Smooth muscle cell (in vitro differentiated cells): ENCODE results near the gene PPP1R2C. TPM values are rescaled to one million over a fixed set of nuclear protein-coding genes. Genes with fewer than 3 reads are reported as not detected.
A peak's percentile ranks its signal among the peaks of the same experiment; 100 is the strongest.

Experiments
- DNase-seq: peaks from one replicate; lab custom pipeline; 2025; ENCODE audit not compliant: unreplicated experiment; lab: John Stamatoyannopoulos, UW
- H2AFZ ChIP-seq: fragments of 200-600 bp; sonication (generic); 2 replicates; pipeline ENCODE4 v1.6.0; 2016; ENCODE audit warnings: antibody characterized with exemption, low read depth, mild to moderate bottlenecking
- H3F3A ChIP-seq: fragments of 200-600 bp; sonication (generic); 2 replicates; pipeline ENCODE4 v1.6.0; 2017; ENCODE audit warnings: antibody characterized with exemption, low read depth
- H3K27ac ChIP-seq: fragments of 200-600 bp; sonication (generic); 2 replicates; pipeline ENCODE4 v1.5.1; 2016; ENCODE audit warnings: low read depth, mild to moderate bottlenecking
- H3K27me3 ChIP-seq: fragments of 200-600 bp; sonication (generic); 2 replicates; pipeline ENCODE4 v1.6.1; 2016; ENCODE audit warnings: low read depth, mild to moderate bottlenecking
- H3K36me3 ChIP-seq: fragments of 200-600 bp; sonication (generic); 2 replicates; pipeline ENCODE4 v1.5.1; 2016; ENCODE audit warnings: low read depth
- H3K4me1 ChIP-seq: fragments of 200-600 bp; sonication (generic); 2 replicates; pipeline ENCODE4 v1.5.1; 2016; ENCODE audit warnings: low read depth
- H3K4me2 ChIP-seq: fragments of 200-600 bp; sonication (generic); 2 replicates; pipeline ENCODE4 v1.6.0; 2016; ENCODE audit warnings: mild to moderate bottlenecking
- H3K4me3 ChIP-seq: fragments of 200-600 bp; sonication (generic); 2 replicates; pipeline ENCODE4 v1.5.1; 2016; ENCODE audit warnings: mild to moderate bottlenecking
- H3K79me2 ChIP-seq: fragments of 200-600 bp; sonication (generic); 2 replicates; pipeline ENCODE4 v1.6.0; 2016; ENCODE audit warnings: low read depth, mild to moderate bottlenecking
- H3K9ac ChIP-seq: fragments of 200-600 bp; sonication (generic); 2 replicates; pipeline ENCODE4 v1.6.0; 2016; ENCODE audit warnings: low read depth
- H3K9me3 ChIP-seq: fragments of 200-600 bp; sonication (generic); replicated peaks from 2 replicates; pipeline ENCODE4 v1.5.1; 2016; ENCODE audit warnings: low read depth
- H4K20me1 ChIP-seq: fragments of 200-600 bp; sonication (generic); 2 replicates; pipeline ENCODE4 v1.6.0; 2016; ENCODE audit warnings: low read depth
- CTCF ChIP-seq: fragments of 200-600 bp; sonication (generic); IDR thresholded peaks from 2 replicates; pipeline ENCODE4 v1.5.1; 2017; ENCODE audit warnings: borderline replicate concordance, mild to moderate bottlenecking, antibody characterized with exemption; ENCODE audit not compliant: insufficient read depth, poor library complexity, severe bottlenecking
- WGBS: methylation state at CpG from one replicate; pipeline ENCODE4 v1.1.7; 2016; ENCODE audit warnings: low lambda C conversion rate; 5-methylcytosine and 5-hydroxymethylcytosine counted together
- polyA plus RNA-seq: library from polyadenylated mRNA; unstranded; fragments of >200 nt; fragmentation: Nextera tagmentation; extraction: Ambion mirVana; gene quantifications from 2 replicates; pipeline ENCODE4 v1.2.1, GENCODE V29; 2016
- total RNA-seq: library from RNA; depleted of rRNA; stranded (reverse); fragments of >200 nt; gene quantifications from 2 replicates; pipeline ENCODE4 v1.2.3, GENCODE V29; 2014

Gene PPP1R2C
- total and polyA plus RNA-seq, 2 experiments from 2014 or later, result not detected

GRCh38 chrX:42807393-42807792 lies 29.4 kb upstream of the PPP1R2C start:
- Histone ChIP-seq H3F3A (no peaks in the 10 kb centered on the region), H2AFZ (no peak overlapping the region), H4K20me1 (no peaks in the 10 kb centered on the region), H3K4me1 (peaks cover 26% of the 10 kb centered on the region), H3K27me3 (no peaks in the 10 kb centered on the region), H3K9ac (no peak overlapping the region), H3K79me2 (no peaks in the 10 kb centered on the region), H3K9me3 (no peaks in the 10 kb centered on the region), H3K4me2 (no peak overlapping the region), H3K36me3 (no peaks in the 10 kb centered on the region), H3K4me3 (no peak overlapping the region), H3K27ac (no peak overlapping the region)
- no peak for DNase-seq
- TF ChIP-seq CTCF, result no peak
- 95% methylated on average over 1 of the region's 1 CpG for WGBS

- Histone ChIP-seq H3K9ac (peak overlapping the region; percentile 9), H3K79me2 (no peaks in the 10 kb centered on the region), H2AFZ (peak overlapping the region; percentile 65), H3K4me2 (no peak overlapping the region), H3K4me1 (peaks cover 25% of the 10 kb centered on the region), H3K27ac (peak overlapping the region; percentile 27), H4K20me1 (no peaks in the 10 kb centered on the region), H3K9me3 (no peaks in the 10 kb centered on the region), H3K36me3 (no peaks in the 10 kb centered on the region), H3F3A (no peaks in the 10 kb centered on the region), H3K4me3 (no peak overlapping the region), H3K27me3 (no peaks in the 10 kb centered on the region)
- no peak for TF ChIP-seq CTCF
- no peak for DNase-seq
- WGBS, result 37% methylated on average over 2 of the region's 2 CpGs
Observed at GRCh38 chrX:42804524-42804923, 26.6 kb upstream of the PPP1R2C start.

GRCh38 chrX:42803320-42803719 lies 25.4 kb upstream of the PPP1R2C start:
- no peak for DNase-seq
- no peaks in the 10 kb centered on the region for H4K20me1 ChIP-seq
- no peaks in the 10 kb centered on the region for H3K36me3 ChIP-seq
- WGBS, result 77% methylated on average over 2 of the region's 2 CpGs
- H3K4me2 ChIP-seq, result peak overlapping the region; percentile 45
- no peak overlapping the region for H3K4me3 ChIP-seq
- peak overlapping the region; percentile 36 for H3K9ac ChIP-seq
- H3K9me3 ChIP-seq, result no peaks in the 10 kb centered on the region
- no peaks in the 10 kb centered on the region for H3F3A ChIP-seq
- H3K27ac ChIP-seq, result peak overlapping the region; percentile 74
- TF ChIP-seq CTCF, result no peak
- peak overlapping the region; percentile 65 for H2AFZ ChIP-seq
- no peaks in the 10 kb centered on the region for H3K79me2 ChIP-seq
- H3K4me1 ChIP-seq, result peaks cover 17% of the 10 kb centered on the region
- no peaks in the 10 kb centered on the region for H3K27me3 ChIP-seq

GRCh38 chrX:42797651-42798269 lies 19.8 kb upstream of the PPP1R2C start:
- Histone ChIP-seq H3K4me1 (no peaks in the 10 kb centered on the region), H3K4me2 (no peak overlapping the region), H3K79me2 (no peaks in the 10 kb centered on the region), H3K9me3 (no peaks in the 10 kb centered on the region), H2AFZ (no peak overlapping the region), H3K9ac (no peak overlapping the region), H3K36me3 (no peaks in the 10 kb centered on the region), H3K27ac (no peak overlapping the region), H3K4me3 (no peak overlapping the region), H4K20me1 (no peaks in the 10 kb centered on the region), H3F3A (no peaks in the 10 kb centered on the region), H3K27me3 (no peaks in the 10 kb centered on the region)
- DNase-seq, result no peak
- no peak for TF ChIP-seq CTCF
- whole genome bisulfite sequencing, result 75% methylated on average over 9 of the region's 9 CpGs
